HFF-Myc (cell line): ENCODE measurements around the gene EXOC3L1.

Experiments used
- DNase-seq: peaks from one replicate; pipeline ENCODE4 v3.0.0-alpha.2; 2011; ENCODE audit warnings: low read depth; ENCODE audit errors: extremely low read depth
- H3K4me3 ChIP-seq: replicated peaks from 2 replicates; pipeline ENCODE4 v1.5.1; 2011; ENCODE audit warnings: low read depth, mild to moderate bottlenecking, control low read depth, low read length
- CTCF ChIP-seq: IDR thresholded peaks from 2 replicates; pipeline ENCODE4 v1.5.1; 2012; ENCODE audit warnings: mild to moderate bottlenecking, low read depth, low read length, control low read depth; ENCODE audit errors: missing control alignments

EXOC3L1 gene

GRCh38 chr16:67191411-67191994, 1.6 kb upstream of the EXOC3L1 start:
- H3K4me3 ChIP-seq: peak overlapping the region; percentile 100

DNA sequence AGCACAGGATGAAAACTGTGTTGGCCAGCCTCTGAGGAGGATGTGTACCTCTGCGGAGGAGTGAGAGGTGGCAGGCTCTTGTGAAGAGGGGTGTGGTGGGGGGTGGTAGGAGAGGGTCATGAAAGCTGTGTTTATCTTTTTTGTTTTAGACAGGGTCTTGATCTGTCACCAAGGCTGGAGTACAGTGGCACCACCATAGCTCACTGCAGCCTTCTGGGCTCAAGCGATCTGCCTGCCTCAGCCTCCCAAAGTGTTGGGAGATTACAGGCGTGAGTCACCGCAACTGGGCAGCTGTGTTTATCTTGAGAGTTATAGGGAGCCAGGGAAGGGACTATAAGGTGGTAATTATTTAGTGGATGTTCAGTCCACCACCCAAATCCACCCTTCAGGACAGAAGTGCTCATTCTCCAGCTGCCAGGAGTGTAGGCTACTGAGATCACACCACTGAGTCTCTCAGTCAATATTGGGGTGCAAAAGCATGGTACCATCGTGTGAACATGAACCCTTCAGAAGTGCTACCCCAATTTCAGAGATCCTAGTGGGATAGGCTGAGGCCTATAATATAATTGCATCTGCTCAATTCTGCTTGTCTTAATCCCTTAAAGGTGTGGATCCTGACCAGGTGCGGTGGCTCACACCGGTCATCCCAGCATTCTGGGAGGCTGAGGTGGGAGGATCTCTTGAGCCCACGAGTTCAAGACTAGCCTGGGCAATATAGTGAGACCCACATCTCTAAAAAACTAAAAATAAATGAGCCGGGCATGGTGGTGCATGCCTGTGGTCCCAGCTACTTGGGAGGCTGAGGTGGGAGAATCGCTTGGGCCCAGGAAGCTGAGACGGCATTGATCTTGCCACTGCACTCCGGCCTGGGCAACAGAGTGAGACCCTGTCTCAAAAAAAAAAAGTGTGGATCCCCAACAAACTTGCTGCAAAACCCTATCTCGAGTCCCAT, 788 bp upstream of the EXOC3L1 start:
- no peak for TF ChIP-seq CTCF
- no peak for DNase-seq
- no peak overlapping the region for H3K4me3 ChIP-seq

More at GRCh38 chr16:67191411-67191994, 1.6 kb upstream of the EXOC3L1 start:
- no peak for TF ChIP-seq CTCF
- DNase-seq: no peak

DNA sequence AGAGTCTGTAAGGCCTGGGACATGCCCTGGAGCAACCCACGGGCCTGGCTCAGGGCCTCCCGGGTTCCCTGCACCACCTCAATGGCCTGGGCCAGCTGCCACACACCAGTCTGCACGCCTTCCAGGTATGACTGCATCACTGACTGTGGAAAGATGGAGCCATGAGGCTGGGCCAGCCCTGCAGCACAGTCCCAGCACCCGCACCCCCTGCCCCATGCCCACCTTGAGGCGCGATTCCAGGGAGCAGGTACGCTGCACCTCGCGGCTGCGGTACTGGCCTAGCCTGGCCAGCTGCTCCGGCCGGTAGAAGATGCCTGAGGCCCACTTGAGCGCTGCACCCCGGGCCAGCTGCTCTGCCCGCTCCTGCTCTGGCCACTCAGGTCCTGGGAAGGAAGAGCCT, 1.1 kb downstream of the EXOC3L1 start:
- DNase-seq: no peak
- no peak overlapping the region for H3K4me3 ChIP-seq
- no peak for TF ChIP-seq CTCF

GRCh38 chr16:67188323-67188722, 1.6 kb downstream of the EXOC3L1 start:
- DNase-seq: no peak
- H3K4me3 ChIP-seq: no peak overlapping the region
- no peak for TF ChIP-seq CTCF

GRCh38 chr16:67187175-67187890, 2.6 kb downstream of the EXOC3L1 start:
- no peak overlapping the region for H3K4me3 ChIP-seq
- TF ChIP-seq CTCF: no peak
- DNase-seq: no peak

DNA sequence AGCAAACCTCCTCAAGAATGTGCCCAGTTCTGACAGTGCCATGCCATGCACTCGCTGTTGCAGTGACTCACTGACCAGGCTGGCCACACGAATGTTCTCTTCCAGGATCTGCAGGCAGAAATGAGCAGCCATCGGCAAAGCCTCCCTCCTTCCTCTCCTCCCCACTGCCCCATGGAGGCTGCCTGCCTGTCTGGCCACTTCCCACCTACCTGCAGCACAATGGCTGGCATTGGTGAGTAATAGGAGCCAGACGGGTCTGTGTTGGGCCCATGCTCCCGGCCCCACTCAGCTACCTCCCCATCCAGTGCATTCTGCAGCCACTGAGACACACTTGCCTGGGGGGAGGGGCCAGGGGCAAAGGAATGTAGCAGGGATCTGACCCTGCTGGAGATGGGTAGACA, 3.4 kb downstream of the EXOC3L1 start:
- TF ChIP-seq CTCF: no peak
- no peak for DNase-seq

More for the DNA sequence above, 3.4 kb downstream of the EXOC3L1 start:
- no peak overlapping the region for H3K4me3 ChIP-seq
